B cell (primary cell): ENCODE data around the gene RASA1.

Source experiments
- CTCF ChIP-seq: fragments of 200-600 bp; IDR thresholded peaks from one replicate; pipeline ENCODE4 v1.8.0; 2022; ENCODE audit warnings: antibody characterized with exemption, mild to moderate bottlenecking
- EZH2 ChIP-seq: IDR thresholded peaks from 2 replicates; pipeline ENCODE4 v1.6.1; 2012; ENCODE audit warnings: borderline replicate concordance, low read depth, mild to moderate bottlenecking, moderate library complexity, low read length; ENCODE audit not compliant: insufficient read depth, poor library complexity, severe bottlenecking

- no peak for TF ChIP-seq CTCF
- TF ChIP-seq EZH2: no peak
Observed at GRCh38 chr5:87321605-87322004, 53.9 kb downstream of the RASA1 start.
